Measurements from ENCODE around the gene ITGA7.

Gene ITGA7

DNA sequence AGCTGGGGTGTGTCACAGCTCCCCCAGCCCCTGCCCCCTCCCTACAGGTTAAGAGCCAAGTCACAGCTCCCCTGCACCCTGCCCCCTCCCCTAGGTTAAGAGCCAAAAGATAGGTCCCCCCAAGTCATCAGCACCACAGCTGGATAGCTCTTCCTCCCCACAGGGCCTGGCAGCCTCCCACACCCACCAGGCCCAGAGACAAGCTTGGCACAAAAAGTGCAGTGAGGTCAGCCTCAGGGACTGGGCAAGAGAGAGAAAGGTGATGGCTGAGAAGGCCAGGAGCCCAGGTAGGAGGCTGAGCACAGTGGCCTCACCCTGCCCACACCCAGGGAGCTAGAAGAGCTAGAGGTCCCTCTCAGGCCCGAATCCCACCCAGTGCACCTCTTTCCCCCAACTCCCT is 8.7 kb downstream of the ITGA7 start:
- no peak for DNase-seq

DNA sequence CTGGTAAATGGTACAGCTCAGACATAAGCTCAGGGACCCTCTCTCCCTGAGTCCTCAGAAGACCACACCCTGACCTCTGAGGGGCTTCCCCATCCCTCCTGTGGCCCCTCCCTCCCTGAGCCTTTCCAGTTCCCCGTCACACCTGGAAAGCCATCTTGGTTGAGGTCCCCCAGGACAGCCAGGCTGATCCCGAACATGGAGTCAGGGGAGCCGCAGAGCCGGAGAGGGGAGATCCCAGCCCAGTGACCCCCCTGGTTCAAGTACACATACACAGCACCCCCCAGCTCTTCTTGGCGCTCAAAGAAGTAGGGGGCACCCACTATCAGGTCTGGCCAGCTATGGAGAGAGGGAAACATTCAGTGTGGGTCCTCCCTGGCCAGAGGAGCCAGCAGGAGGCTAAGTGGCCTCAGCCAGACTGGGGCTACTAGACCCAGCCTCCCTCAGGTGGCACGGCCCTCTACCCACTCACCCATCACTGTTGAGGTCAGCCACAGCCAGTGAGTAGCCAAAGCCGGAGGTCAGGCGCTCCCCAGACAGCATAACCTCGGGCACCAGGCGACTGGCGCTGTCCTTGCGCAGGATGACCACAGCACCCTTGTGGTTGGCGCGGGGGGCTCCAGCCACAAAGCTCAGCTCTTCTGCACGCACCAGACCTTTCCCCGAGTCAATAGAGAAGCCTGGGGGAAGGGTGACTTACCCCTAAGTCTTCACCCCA is 9.3 kb downstream of the ITGA7 start:
- DNase-seq: no peak

GRCh38 chr12:55697686-55698085 is 10.0 kb downstream of the ITGA7 start:
- no peak for DNase-seq

- DNase-seq: no peak
Observed at GRCh38 chr12:55696796-55697462, 10.8 kb downstream of the ITGA7 start.

GRCh38 chr12:55696141-55696540 is 11.6 kb downstream of the ITGA7 start:
- DNase-seq: no peak

DNA sequence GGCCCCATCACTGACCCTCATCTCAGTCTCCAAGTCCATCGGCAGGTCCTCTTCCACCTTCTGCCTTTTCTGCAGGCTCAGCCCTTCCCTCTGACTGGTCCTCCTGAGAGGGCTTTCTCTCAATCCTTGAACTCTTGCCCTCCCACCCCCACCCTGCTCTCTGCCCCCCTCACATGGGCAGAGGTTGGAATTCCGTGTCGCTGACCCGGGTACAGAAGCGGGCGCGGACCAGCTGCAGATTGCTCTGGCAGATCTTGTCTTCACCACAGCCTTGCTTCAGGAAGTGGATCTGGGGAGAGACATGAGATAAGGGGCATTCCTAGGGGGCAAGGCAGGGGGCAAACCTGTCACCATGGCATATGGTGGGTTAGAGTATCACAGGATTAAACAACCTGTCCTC is 12.4 kb downstream of the ITGA7 start:
- no peak for DNase-seq

GRCh38 chr12:55694651-55695050 is 13.1 kb downstream of the ITGA7 start:
- DNase-seq: no peak

GRCh38 chr12:55694188-55694515 is 13.6 kb downstream of the ITGA7 start:
- DNase-seq: no peak

DNA sequence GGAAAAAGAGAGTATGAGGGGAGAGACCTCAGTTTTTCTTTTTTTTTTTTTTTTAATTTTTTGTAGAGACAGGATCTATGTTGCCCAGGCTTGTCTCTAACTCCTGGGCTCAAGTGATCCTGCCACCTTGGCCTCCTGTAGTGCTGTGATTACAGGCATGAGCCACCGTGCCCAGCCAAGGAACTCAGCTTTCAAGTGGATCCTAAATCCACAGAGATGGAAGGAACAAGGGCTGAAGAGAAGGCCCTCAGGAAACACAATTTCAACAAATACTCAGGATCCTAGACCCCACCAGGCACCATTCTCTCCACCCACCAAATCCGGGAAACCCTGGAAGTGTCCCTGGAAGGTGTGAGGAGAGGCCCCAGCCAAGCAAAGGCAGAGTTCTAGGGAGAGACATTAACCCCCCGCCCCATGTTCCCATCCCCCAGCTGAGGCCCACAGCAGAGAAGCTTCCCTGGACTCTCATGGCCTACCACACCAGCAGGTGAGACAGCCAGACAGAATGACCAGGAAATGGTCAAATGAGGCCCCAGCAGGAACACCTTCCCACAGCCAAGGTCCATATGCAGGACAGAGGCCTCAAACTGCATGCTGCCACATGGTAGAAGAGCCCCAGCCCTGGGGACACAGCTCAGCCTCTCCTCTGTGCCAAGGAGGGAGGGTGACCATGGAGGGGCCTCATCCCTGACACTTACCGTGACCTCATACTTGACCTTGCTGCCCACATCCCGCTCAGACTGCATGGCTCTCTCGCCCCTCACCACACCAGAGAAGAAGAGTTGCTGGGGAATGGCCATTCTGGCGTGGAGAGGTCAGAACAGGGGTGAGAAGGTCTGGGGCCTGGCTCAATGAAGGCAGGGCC is 14.1 kb downstream of the ITGA7 start:
- no peak for DNase-seq

DNA sequence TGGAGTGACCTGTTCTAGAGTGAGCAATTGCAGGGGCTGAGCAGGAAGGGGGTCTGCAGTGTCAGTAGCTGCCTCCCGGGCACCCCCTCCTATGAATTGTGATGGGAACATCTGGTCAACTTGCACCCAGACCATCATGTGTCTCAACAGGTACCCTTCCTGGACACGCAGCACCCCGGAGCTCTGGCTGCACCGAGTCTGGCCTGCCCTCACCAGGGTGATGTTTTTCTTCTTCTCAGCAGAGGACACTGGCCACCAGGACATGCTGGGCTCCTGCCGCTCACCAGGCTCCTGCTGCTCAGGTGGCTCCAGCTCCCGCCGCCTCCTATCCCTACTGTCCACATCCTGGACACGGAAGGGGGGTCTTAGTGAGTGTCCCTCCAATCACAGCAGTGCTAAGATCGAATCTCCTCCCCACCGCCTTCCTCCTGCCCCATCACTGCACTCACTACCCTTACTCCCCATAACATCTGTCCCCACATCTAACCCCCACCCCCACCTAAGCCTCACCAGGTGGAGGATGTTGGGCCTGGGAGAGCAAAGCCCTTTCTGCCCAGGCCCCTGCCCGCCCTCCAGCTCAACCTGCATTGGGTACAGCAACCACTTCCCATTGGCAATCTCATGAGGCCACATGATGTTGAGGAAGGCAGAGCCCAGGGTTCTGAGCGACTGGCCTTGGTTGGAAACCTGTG is 14.9 kb downstream of the ITGA7 start:
- DNase-seq: no peak

DNA sequence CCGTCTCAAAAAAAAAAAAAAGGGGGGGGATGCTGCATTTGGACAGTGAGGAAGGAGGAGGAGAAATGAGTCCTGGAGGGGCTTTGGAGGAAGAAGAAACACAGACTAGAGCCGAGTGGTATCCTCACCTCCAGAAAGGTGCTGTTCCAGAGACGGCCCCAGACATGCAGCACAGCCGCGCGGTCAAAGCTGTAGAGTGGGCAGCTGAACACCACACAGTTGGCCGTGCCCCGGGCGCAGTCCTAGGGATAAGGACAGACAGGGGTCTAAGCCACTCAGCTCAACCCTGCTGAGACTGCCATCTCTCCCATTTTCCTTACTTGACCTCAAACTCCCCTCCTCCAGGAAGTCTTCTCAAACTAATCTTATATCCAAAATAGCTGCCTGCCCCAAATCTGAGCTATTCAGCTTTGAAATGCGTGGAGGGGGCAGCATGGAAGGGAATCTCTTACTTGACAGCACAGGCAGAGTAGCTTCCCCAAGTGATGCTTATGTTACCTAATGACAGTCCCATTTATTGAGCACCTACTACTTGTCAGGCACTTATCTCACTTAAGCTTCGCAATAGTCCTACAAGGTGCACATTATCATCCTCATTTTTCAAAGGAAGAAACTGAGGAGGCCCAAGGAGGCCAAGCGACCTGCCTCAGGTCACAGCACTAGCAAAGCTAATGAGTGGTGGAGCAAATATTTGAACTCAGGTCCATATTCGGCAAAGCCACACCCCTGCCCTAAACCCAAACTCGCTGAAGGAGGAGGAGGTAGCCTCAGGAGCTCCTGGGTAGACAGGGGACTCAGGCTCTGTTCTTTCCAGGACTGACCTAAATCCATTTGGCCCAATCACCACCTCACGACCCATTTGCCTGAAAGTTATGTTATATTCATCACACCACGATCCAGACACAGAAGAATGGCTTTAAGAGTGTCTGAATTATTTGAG is 18.7 kb downstream of the ITGA7 start:
- DNase-seq: no peak

GRCh38 chr12:55687746-55688145 is 20.0 kb downstream of the ITGA7 start:
- DNase-seq: peak; percentile 9

DNA sequence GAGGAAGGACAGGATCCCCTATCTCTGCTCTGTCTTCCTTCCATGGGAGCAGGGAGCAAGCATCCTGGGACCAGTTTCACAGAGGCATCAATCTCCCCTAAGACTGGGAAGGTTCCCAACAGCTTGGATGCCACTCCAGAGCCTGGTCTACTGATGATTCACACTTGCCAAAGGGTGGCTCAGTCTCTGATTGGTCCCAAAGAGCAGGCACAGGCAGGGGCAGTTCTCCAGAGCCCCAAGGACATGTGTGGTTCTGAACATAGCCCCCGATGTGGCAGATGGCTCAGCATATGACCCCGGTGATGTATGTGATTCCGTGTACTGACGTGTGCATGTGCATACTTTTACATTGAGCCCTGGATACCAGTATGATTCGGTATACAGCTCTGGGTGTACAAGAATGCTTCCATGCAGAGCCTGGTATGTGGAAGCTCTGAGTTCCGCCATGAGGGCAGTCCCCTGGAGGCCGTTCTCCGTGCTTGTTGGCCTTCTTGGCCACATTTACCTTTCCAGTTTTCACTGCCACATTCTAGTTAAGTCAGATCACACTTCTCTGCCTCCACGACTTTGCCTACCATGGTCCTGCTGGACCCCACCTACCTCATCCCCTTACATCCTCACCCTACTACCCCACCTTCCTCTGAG is 21.2 kb downstream of the ITGA7 start:
- DNase-seq: no peak

- DNase-seq: no peak
Observed at GRCh38 chr12:55685671-55686070, 22.0 kb downstream of the ITGA7 start.

GRCh38 chr12:55684761-55685370 is 22.8 kb downstream of the ITGA7 start:
- no peak for DNase-seq

GRCh38 chr12:55683676-55684075 is 24.0 kb downstream of the ITGA7 start:
- no peak for DNase-seq

GRCh38 chr12:55682087-55682796 is 25.5 kb downstream of the ITGA7 start:
- DNase-seq: no peak

DNA sequence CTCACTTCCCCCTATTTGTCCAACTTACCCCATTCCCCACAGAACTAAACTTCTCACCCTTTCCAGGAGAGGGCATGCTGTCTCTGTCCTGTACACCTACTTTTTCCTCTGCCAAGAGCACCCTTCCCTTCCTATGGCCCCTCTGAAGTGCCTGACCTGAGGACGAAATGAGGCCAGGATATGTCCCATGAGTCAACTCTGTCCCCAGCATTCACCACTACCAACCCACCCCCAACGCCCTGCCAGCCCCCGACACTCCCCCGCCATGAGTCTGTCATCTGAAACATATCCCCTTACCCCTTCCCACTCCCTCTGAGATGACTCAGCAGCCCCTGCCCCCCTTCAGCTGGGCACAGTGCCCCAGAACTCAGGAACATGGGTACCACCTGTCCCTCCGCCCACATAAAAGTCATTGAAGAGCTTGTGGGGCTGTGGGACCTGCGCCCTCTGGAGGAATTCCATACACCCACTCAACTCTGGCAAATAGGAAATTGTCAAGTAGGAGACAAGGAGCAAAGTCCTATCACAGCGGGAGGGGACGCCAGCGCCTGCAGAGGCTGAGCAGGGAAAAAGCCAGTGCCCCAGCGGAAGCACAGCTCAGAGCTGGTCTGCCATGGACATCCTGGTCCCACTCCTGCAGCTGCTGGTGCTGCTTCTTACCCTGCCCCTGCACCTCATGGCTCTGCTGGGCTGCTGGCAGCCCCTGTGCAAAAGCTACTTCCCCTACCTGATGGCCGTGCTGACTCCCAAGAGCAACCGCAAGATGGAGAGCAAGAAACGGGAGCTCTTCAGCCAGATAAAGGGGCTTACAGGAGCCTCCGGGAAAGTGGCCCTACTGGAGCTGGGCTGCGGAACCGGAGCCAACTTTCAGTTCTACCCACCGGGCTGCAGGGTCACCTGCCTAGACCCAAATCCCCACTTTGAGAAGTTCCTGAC is 26.3 kb downstream of the ITGA7 start:
- peak; percentile 77 for DNase-seq

- DNase-seq: no peak
Observed at GRCh38 chr12:55679691-55680090, 28.0 kb downstream of the ITGA7 start.
